GM19468 (cell line): ENCODE measurements around the gene FBP1.

Source experiments
- ATAC-seq: cut with Tn5 transposase; IDR thresholded peaks from one replicate; pipeline ENCODE4 v1.9.1; 2021; ENCODE audit warnings: mild to moderate bottlenecking, moderate library complexity, moderate number of reproducible peaks; ENCODE audit not compliant: unreplicated experiment; ENCODE audit errors: extremely low read depth

The FBP1 gene

GRCh38 chr9:94657021-94657725 is 17.9 kb upstream of the FBP1 start:
- ATAC-seq, result no peak

GRCh38 chr9:94656200-94656599 is 16.9 kb upstream of the FBP1 start:
- peak; percentile 98 for ATAC-seq

GRCh38 chr9:94655739-94656138 is 16.4 kb upstream of the FBP1 start:
- ATAC-seq, result no peak

GRCh38 chr9:94654165-94654894 is 15.0 kb upstream of the FBP1 start:
- no peak for ATAC-seq

- ATAC-seq, result no peak
Measured at GRCh38 chr9:94650949-94651348, 11.6 kb upstream of the FBP1 start.

GRCh38 chr9:94649100-94649819 is 9.9 kb upstream of the FBP1 start:
- ATAC-seq, result no peak

- ATAC-seq, result no peak
Measured at GRCh38 chr9:94648185-94648584, 8.9 kb upstream of the FBP1 start.

- ATAC-seq, result no peak
Measured at GRCh38 chr9:94645901-94646300, 6.6 kb upstream of the FBP1 start.

- no peak for ATAC-seq
Measured at GRCh38 chr9:94644543-94644942, 5.2 kb upstream of the FBP1 start.

GRCh38 chr9:94643741-94644140 is 4.4 kb upstream of the FBP1 start:
- no peak for ATAC-seq

- no peak for ATAC-seq
Measured at GRCh38 chr9:94643176-94643575, 3.9 kb upstream of the FBP1 start.

- no peak for ATAC-seq
Measured at GRCh38 chr9:94642501-94642900, 3.2 kb upstream of the FBP1 start.

- ATAC-seq, result no peak
Measured at GRCh38 chr9:94639999-94640376, 670 bp upstream of the FBP1 start.

- no peak for ATAC-seq
Measured at GRCh38 chr9:94638335-94639060, 820 bp downstream of the FBP1 start.

- ATAC-seq, result no peak
Measured at GRCh38 chr9:94632737-94633136, 6.6 kb downstream of the FBP1 start.

GRCh38 chr9:94631599-94631998 is 7.7 kb downstream of the FBP1 start:
- no peak for ATAC-seq

- ATAC-seq, result no peak
Measured at GRCh38 chr9:94630833-94631232, 8.5 kb downstream of the FBP1 start.

- ATAC-seq, result no peak
Measured at GRCh38 chr9:94630281-94630680, 9.0 kb downstream of the FBP1 start.

GRCh38 chr9:94627287-94627686 is 12.0 kb downstream of the FBP1 start:
- ATAC-seq, result no peak

GRCh38 chr9:94625835-94626234 is 13.5 kb downstream of the FBP1 start:
- no peak for ATAC-seq

GRCh38 chr9:94624629-94625028 is 14.7 kb downstream of the FBP1 start:
- ATAC-seq, result no peak
